Measurements from ENCODE around the gene CYYR1.
"Not testable (repeated sequence)": the region's sequence is repeated elsewhere in the genome, so short reads cannot be mapped to it uniquely, and the experiment has no call there.

The CYYR1 gene

DNA sequence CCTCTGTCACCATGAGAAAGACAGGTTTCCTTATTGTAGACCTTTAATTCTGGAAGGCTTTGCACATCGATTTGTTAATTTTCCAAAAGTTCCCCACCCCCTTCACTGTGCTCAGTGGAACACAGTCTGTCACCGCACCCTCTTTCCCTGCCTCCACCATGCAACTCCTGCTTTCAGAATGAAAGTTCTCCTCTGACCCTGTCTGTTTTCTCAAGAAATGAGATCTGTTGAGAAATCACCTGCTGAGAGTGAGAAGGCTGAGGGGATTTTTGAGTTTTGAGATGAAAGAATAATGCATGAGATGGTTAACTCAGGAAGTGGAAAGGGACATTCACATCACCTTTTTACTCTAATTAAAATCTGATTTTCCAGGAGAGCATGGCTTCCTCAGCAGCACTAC, 99.6 kb downstream of the CYYR1 start:
- DNase-seq: no peak

DNA sequence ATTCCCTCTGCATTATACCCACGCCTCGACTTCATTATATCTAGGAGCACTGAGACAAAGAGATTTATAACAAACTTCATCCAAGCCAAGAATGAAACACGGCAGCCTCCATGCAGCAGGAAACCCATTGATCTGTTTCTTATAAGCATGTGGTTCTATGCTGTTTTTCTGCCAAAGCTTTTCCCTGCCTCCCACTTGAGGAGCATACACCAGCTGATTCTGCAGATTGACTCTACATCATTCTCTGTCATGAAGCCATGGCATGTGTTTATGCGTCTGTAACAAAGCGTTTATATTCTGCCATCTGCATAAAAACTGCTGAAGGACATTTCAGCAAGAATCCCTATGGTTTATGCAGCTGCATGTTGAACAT, 102.0 kb downstream of the CYYR1 start:
- no peak for DNase-seq

DNA sequence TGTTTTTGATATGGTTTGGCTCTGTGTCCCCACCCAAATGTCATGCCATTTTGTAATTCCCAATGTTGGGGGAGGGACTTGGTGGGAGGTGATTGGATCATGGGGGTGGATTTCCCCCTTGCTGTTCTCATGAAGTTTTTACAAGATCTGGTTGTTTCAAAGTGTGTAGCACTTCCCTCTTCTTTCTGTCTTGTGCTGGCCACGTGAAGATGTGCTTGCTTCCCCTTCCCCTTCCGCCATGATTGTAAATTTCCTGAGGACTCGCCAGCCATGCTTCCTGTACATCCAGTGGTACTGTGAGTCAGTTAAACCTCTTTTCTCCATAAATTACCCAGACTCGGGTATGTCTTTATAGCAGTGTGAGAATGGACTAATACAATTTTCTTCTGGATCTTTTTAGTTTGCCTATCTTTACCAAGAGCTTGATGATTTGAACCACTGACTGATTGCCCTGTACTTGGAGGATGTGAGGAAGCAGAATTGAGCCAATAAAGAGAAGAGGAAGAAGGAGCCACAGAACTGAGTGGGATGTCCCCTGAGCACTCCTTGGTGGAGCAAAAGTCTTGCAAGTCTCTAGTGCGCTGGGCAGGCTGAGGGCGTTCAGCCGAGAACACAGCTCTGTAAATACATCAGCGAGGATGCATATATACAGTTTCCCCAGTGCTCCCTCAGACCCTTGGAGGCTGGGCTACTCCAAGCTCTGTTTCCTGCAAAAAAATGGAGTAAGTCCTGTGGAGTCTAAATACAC, 102.6 kb downstream of the CYYR1 start:
- no peak for DNase-seq

DNA sequence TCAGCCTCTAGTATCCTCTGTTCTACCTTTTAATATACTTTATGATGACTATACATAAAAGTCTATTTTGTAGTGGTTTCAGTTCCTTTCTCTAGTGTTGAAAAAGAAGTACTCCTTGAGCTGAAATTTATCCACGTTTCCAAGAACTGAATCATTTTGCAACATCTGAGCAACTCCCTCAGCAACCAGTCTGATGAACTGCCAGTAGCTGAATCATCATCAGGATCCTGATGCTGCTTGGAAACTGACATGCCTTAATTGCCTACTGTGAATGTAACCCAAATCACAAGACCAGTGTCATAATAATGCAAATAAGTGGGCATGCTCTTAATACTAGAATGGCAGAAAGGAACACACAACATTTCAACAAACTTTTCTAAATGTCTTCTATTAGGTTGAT, 103.3 kb downstream of the CYYR1 start:
- DNase-seq: no peak

DNA sequence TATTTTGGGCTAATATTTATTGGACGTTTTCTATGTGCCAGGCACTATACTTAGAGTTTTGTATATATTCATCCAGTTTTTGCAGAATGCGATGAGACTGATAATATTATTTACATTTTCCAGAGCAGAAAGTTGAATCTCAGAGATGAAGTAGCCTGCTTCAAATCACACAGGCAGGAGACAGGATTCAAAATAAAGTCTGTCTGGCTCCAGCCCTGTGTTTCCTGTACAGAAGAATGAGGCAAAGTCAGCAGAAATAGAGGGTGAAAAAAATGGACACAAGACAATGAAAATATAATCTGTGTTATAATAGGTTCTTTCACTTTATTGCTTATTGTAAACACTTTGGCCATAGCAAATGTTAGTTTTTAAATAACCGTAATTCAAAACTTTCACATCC, 107.2 kb downstream of the CYYR1 start:
- DNase-seq: no peak

DNA sequence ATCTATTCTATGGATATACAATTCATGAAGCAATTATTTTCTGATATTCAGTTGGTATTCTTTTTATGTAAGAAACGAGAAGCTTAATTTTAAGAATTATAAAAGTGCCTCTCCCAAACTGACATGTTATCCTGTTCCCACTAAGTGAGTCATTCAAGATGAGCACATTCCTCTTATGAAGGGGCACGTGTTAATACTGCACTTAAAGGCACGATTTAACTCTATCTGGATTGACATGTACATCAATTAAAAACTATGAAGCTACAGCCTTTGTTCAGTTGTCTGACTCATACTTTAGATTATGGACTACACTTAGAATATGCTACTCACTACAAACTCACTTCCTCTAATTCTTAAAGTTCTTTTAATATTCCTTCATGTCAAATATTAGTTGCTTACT, 111.6 kb downstream of the CYYR1 start:
- DNase-seq: no peak

DNA sequence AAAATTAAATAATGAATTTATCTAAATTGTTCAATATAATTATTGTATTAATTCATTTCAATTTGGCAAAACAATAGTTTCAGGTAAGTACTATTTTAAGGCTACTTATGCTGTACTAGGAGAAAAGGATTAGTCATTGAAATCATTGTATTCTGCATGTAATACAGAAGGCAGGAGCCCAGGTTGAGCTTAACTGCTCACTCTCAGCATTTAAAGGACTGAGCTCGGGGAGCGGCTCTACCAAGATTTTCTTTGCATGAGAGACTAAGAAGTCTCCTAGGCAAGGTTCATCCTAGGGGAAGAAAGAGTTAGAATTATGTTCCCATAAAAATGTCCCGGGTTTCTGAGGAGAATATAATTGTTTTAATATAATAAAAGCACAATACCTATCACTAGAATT, 112.5 kb downstream of the CYYR1 start:
- DNase-seq: no peak

DNA sequence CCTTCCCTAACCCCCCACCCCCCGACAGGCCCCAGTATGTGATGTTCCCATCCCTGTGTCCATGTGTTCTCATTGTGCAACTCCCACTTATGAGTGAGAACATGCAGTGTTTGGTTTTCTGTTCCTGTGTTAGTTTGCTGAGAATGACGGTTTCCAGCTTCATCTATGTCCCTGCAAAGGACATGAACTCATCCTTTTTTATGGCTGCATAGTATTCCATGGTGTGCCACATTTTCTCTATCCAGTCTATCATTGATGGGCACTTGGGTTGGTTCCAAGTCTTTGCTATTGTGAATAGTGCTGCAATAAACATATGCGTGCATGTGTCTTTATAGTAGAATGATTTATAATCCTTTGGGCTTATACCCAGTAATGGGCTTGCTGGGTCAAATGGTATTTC, 114.2 kb downstream of the CYYR1 start:
- DNase-seq: not testable (repeated sequence)

DNA sequence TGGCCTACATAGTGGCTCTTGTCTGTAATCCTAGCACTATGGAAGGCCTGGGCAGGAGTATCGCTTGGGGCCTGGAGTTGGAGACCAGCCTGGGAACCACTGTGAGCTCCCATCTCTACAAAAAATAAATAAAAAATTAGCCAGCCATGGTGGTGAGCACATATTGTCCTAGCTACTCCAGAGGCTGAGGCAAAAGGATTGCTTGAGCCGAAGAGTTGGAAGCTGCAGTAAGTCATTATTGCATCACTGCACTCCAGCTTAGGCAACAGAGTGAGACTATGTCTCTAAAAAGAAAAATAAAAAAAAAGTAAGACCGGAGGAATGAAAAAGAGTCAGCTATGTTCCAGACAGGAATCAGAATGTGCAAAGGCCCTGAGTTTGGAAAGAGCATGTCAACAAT, 115.3 kb downstream of the CYYR1 start:
- DNase-seq: no peak

DNA sequence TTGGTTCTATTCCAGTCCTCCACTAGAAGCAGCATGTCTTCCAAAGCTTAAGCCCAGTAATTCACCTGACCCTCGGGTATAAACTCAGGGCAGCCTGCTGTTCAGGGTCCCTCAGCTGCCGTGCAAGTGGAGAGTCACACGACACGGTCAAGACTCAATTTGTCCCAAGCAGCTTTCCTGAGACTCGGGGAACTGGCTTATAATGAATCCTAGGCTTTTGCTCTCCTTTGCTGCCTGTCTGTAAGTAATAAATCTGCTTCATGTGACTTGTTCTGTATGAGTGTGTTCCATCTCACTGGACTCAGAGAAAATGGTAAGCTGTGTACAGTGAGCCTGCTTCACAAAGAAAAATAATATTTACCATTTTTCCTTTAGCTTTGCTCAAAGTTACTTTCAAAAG, 119.8 kb downstream of the CYYR1 start:
- no peak for DNase-seq

DNA sequence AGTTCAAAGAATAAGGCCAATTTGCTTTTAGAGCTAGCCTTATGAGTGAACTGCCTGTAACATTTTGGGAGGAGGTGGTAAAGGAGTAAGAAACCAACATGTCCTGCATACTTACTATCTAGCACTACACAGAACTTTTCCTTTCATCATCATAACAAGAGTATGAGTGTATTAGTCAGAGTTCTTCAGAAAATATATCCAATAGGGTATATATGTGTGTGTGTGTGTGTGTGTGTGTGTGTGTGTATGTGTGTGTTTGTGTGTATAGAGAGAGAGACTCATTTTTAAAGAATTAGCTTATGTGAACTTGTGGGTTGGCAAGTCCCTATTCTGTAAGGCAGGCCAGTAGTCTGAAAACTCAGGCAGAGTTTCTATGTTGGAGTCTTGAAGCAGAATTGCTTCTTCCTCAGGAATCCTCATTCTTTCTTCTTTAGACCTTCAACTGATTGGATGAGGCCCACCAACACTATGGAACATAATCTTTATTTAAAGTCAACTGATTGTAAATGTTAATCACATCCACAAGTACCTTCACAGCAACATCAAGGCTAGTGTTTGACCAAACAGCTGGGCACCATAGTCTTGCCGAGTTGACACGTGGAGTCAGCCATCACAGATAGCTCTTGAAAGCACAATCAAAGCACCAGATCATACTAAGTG, 121.9 kb downstream of the CYYR1 start:
- DNase-seq: no peak

DNA sequence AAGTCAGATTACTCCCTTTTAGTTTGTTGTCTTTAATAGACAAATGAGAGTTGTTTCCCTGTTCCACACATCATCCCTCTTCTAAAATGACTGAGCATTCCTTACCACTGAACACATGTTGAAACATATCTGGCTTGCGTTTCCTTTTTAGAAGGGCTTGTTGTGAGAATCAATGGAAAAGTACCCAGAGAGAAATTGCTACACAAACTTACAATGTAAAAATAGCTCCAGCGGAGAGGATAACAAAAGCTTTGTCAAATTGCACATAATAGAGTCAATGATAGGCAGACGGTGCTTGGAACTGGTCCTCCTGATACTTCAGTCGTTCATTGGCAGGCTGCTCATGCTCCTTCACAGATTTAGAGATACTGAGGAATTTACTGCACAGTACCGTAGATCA, 123.9 kb downstream of the CYYR1 start:
- DNase-seq: no peak

DNA sequence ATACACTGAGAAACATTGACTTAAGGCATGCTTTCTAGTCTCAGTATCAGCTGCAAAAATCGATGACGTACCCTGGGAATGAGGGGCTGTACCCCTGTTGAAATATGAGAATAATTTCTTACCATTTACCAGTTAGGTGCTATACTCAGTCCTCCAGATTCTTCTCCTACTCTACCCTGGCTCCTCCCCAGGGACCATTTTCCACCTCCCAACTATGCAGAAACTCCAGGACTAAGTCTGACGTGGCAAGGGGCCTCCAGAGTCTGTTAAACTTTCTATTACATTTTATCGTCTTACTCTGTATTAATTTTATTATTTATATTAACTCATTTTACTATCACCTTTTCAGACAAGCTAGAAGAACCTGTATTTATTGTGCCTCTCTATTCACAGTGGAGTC, 124.3 kb downstream of the CYYR1 start:
- no peak for DNase-seq

DNA sequence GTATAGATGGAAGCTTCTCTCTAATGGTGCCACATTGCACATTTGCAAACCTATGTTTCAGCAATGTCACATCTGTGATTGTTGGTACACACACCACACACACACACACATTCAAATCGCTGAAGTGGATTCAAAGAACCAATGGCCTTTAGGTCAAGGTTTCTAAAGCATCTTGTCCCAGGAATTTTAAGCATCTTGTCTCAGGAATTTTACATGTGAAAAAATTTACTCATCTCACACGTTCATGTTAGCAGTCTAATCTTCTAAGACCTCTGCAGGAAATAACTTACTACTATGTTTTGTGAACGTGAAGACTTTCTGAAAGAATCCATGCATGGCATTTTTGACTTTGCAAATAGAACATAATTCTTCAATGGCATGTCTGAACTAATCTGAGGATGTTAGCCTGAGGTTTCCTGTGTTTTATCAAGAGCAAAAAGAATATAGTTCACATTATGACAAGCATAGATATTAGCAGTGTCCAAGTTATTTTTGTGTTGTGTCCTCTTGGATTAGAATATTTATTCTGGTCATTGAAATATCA, 125.1 kb downstream of the CYYR1 start:
- no peak for DNase-seq

DNA sequence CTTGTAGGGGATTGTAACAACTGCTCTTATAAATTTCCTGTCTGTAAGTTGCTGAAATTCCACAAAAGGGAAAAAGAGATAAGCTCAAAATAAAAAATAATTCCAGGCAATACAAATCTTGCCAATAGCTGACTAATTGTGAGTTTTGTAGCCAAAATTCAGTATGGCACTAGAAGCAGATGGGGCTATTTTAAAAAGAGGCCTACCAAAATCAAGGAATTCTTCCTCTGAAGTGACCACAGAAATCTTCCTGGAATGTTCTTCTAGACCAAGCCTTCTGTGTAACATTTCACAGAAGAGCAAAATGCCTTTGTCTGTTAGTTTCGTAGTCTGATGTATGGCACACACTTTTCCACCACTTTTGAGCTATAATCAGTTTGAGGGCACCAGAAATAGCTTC, 127.6 kb downstream of the CYYR1 start:
- DNase-seq: no peak

DNA sequence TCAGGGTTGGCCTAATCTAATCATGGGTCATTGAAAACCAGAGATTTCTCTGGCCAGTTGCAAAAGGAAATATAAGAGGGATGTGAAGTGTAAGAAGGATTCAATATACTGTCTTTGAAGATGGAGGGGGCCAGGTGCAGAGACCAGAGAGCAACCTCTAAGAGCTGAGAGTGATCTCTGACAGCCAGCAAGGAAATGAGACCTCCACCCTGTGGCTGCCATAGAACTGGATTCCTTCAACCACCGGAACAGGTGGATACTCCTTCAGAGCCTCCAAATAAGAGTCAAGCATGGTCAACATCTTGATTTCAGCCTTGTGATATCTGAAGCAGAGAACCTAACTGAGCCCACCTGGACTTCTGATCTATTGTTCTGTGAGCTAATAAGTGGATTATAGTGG, 128.4 kb downstream of the CYYR1 start:
- DNase-seq: no peak

DNA sequence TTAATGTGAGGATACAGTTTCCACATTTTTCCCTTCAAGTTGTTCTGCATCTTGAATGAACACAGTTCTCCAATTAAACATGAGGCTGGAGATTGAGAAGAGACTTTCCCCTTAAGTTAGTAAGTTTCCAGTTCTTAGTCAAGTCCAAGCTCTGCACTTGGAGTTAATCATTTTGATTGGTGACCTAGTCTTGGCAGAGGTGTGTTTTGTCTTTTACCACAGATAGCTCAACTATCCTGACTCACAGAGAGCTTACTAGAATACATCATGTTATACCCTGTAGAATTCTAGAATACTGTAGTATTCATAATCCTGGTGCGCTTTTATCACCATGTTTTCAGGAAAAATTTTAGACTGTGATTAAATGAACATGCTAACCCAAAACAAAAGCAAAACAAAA, 129.2 kb downstream of the CYYR1 start:
- no peak for DNase-seq

DNA sequence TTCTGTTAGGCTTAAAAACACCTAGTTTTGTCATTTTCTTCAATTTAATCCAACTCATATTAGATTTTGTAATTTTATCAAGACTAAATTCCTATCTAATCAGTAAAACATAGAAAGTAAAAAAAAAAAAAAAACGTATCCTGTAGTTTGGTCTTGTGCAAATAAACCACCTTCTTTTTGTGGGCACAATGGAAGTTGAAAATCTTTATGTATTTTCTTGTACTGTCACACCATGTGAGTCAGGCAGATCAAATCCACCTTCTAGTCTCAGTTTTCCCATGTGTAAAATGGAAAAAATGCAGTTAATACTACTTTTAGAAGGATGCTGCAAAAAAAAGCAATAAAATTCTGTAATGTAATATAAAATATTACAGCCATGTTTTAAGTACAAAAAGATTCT, 129.8 kb downstream of the CYYR1 start:
- DNase-seq: no peak

DNA sequence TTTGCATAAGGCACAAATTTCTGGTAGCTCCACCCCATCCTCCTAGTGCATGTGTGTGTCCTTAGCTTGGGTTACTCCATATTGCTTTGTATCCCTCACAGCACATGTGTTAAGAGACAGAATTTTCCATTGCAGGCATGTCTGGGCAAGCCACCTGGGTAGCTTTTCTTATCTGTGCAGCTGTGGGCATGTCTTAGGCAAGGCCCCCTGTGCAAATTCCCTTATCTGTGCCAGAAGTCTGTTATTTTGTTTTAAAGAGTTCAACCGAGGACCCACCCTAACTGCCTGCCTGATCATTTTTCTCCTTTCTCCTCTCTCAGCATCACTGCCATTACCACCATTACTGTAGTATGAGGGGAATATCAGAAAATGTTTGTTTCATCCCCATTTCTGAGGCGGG, 131.9 kb downstream of the CYYR1 start:
- DNase-seq: no peak

DNA sequence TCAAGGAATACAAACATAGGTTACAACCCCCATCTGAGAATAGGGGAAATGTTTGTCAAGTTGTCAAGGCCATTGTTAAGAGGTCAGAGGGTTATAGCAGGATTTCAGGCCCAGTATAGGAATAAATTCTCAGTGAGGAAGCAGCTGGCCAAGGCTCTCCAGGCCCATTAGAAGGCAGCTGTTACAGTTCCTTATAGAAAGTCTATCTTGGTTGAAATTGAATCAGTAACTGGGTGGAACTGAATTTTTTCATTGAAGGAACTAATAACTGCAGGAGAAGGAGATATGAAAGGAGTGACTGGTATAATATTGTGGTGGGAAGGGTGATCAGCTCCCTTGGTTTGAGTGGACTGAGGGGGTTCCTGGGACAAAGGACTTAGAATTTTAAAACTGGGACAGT, 134.1 kb downstream of the CYYR1 start:
- DNase-seq: no peak

DNA sequence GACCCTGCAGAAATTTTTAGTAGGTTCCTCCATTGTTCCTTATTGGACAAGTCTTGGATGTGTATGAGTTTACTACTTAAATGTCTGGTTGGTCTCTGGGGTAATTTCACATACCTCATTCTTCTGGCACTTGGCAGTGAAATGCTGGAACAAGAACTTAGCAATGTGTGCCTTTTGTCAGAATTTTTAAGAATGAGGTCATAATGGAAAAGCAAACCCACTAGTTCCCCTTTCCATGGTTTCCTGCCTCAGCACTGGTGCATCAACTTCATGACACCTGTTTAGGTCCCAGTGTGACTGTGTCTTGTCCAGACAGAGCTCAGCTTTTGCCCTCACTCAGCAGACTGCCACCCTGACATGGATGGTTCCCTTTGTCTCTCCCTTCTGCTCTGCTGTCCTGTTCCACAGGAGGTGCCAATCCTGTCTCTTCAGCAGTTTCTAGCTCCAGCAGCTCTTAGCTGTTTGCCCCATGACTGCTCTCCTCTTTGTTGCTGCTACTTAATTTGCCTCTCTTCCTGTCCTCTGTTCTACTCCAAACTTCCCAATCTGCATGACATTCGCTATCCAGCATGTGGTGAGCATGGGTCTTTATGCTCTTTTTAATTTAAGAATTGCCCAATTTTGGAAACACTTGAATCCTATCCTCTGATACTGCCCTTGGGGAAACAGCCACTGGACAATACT, 135.6 kb downstream of the CYYR1 start:
- no peak for DNase-seq

DNA sequence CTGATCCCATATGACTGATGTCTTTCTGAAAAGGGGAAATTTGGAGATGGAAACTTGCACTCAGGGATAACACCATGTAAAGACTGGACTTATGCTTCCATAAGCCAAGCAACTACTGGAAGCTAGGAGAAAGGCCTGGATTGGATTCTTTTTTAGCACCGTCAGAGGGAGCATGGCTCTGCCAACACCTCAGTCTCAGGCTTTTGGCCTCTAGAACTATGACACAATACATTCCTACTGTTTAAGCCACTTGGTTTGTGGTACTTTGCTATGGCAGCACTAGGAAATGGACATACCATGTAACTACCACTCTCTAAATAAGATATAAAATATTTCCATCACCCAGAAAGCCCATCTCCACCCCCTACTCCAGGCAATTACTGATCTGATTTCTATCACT, 139.7 kb downstream of the CYYR1 start:
- no peak for DNase-seq

DNA sequence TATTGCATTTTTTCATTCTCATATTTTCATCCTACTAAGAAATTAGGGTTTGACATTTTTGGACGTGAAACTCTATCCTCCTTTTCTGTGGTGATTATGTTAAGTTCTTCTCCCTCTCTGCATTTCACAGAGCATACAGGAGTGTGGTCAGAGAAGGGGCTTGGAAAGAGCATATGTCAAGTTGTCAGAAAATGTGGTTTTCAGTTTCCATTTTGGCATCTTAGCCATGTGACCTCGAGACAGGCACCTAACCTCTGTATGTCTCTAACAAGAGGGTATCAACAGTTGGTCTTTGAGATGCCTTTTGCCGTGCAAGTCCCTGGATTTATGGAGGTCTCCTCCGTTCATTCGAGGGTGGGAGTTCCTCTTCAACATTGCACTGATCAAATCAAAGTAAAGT, 140.7 kb downstream of the CYYR1 start:
- DNase-seq: no peak

DNA sequence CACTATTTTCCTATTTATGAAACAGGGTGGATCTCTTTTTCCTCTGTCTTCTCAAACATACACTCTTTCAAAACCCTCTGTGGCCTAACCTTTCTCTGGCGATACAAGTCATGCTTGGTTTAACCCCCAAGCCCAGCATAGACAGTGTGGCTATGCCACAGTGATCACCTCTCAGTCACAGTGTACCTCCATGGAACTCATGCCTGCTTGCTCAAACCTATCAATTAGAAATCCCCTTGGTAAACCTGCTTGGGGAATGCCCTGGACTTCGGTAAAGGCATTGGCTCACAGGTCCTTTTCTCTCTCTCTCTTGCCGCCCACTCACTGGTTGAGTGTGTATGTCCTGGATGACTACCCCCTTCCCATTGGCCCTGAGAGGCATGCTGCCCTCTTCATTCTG, 147.5 kb downstream of the CYYR1 start:
- no peak for DNase-seq

Data from activated CD4-positive, alpha-beta T cell treated with anti-CD3 and anti-CD28 coated beads for 1 hour (primary cell).